GM23338 (cell line): ENCODE data around the gene CENPA. TPM values are rescaled to one million over a fixed set of nuclear protein-coding genes. Genes with fewer than 3 reads are reported as not detected.

Experiments used
- ATAC-seq: fragments of 200-7000 bp; cut with Tn5 transposase; 3 replicates; pipeline ENCODE4 v1.9.1; 2020
- DNase-seq: peaks from one replicate; pipeline ENCODE4 v3.0.0-alpha.2; 2015; ENCODE audit warnings: low spot score
- H2AFZ ChIP-seq: fragments of 200-600 bp; sonication (generic); 2 replicates; pipeline ENCODE4 v1.8.0; 2016; ENCODE audit warnings: antibody characterized with exemption, mild to moderate bottlenecking, moderate library complexity
- H3F3A ChIP-seq: fragments of 200-600 bp; sonication (generic); replicated peaks from 2 replicates; pipeline ENCODE4 v1.8.0; 2017; ENCODE audit warnings: antibody characterized with exemption, mixed run types, low read depth
- H3K27ac ChIP-seq: fragments of 200-600 bp; sonication (generic); 2 replicates; pipeline ENCODE4 v1.6.1; 2016; ENCODE audit warnings: low read depth
- H3K27me3 ChIP-seq: fragments of 200-600 bp; sonication (generic); 2 replicates; pipeline ENCODE4 v1.8.0; 2016; ENCODE audit warnings: mild to moderate bottlenecking, mixed run types, moderate library complexity; ENCODE audit not compliant: insufficient read depth
- H3K36me3 ChIP-seq: fragments of 200-600 bp; sonication (generic); 2 replicates; pipeline ENCODE4 v1.8.0; 2016; ENCODE audit warnings: mild to moderate bottlenecking; ENCODE audit not compliant: insufficient read depth
- H3K4me1 ChIP-seq: fragments of 200-600 bp; sonication (generic); 2 replicates; pipeline ENCODE4 v1.8.0; 2016; ENCODE audit warnings: mild to moderate bottlenecking, moderate library complexity; ENCODE audit not compliant: insufficient read depth
- H3K4me2 ChIP-seq: fragments of 200-600 bp; sonication (generic); 2 replicates; pipeline ENCODE4 v1.7.1; 2017; ENCODE audit warnings: mixed run types
- H3K4me3 ChIP-seq: fragments of 200-600 bp; sonication (generic); 2 replicates; pipeline ENCODE4 v1.6.1; 2016; ENCODE audit warnings: mixed run types
- H3K79me2 ChIP-seq: fragments of 200-600 bp; sonication (generic); replicated peaks from 2 replicates; pipeline ENCODE4 v1.8.0; 2017; ENCODE audit warnings: mild to moderate bottlenecking; ENCODE audit not compliant: insufficient read depth
- H3K9me2 ChIP-seq: fragments of 200-600 bp; sonication (generic); 2 replicates; pipeline ENCODE4 v1.8.0; 2017; ENCODE audit not compliant: insufficient read depth
- H4K20me1 ChIP-seq: fragments of 200-600 bp; sonication (generic); replicated peaks from 2 replicates; pipeline ENCODE4 v1.8.0; 2017; ENCODE audit warnings: mild to moderate bottlenecking; ENCODE audit not compliant: insufficient read depth
- H3K27ac Mint-ChIP-seq: 2 replicates; pipeline ENCODE4 v1.8.0; 2020; ENCODE audit warnings: inconsistent platforms, mild to moderate bottlenecking, moderate library complexity, mixed read lengths
- H3K27me3 Mint-ChIP-seq: 3 replicates; pipeline ENCODE4 v1.8.0; 2022; ENCODE audit warnings: low read depth, mild to moderate bottlenecking, moderate library complexity, mixed read lengths, inconsistent platforms; ENCODE audit not compliant: insufficient read depth, poor library complexity
- H3K36me3 Mint-ChIP-seq: 3 replicates; pipeline ENCODE4 v1.8.0; 2021; ENCODE audit warnings: low read depth, mild to moderate bottlenecking, inconsistent platforms, moderate library complexity, mixed read lengths
- H3K4me1 Mint-ChIP-seq: 3 replicates; pipeline ENCODE4 v1.8.0; 2020; ENCODE audit warnings: mild to moderate bottlenecking, inconsistent platforms, mixed read lengths
- H3K4me3 Mint-ChIP-seq: 3 replicates; pipeline ENCODE4 v1.8.0; 2021; ENCODE audit warnings: moderate library complexity, mild to moderate bottlenecking, inconsistent platforms, mixed read lengths
- H3K9me3 Mint-ChIP-seq: 3 replicates; pipeline ENCODE4 v1.8.0; 2020; ENCODE audit warnings: moderate library complexity, mild to moderate bottlenecking, inconsistent platforms, mixed read lengths
- EZH2 ChIP-seq: fragments of 200-600 bp; sonication (generic); IDR thresholded peaks from one replicate; pipeline ENCODE4 v1.8.0; 2017; ENCODE audit warnings: antibody characterized with exemption, mild to moderate bottlenecking, low read depth; ENCODE audit not compliant: unreplicated experiment
- NANOG ChIP-seq: IDR thresholded peaks from 2 replicates; pipeline ENCODE4 v1.6.1; 2016; ENCODE audit warnings: antibody characterized with exemption, borderline replicate concordance
- POLR2AphosphoS5 ChIP-seq: IDR thresholded peaks from 2 replicates; pipeline ENCODE4 v1.6.1; 2016; ENCODE audit warnings: antibody characterized with exemption, low read depth
- STAT1 ChIP-seq: IDR thresholded peaks from one replicate; pipeline ENCODE4 v1.6.1; 2016; ENCODE audit warnings: antibody characterized with exemption; ENCODE audit not compliant: unreplicated experiment
- ZNF331 ChIP-seq: fragments of 250-450 bp; sonication (Bioruptor Pico); IDR thresholded peaks from 2 replicates; pipeline ENCODE4 v1.5.0; 2020; ENCODE audit warnings: low read depth, mild to moderate bottlenecking, moderate library complexity
- polyA plus RNA-seq: library from polyadenylated mRNA; unstranded; fragments of >200 nt; fragmentation: Nextera tagmentation; extraction: Ambion mirVana; gene quantifications from 2 replicates; pipeline ENCODE4 v1.2.1, GENCODE V29; 2016
- total RNA-seq: library from RNA; depleted of rRNA; stranded (reverse); fragments of >200 nt; shearing (Covaris generic); gene quantifications from 2 replicates; pipeline ENCODE4 v1.2.3, GENCODE V29; 2014
- TF ChIP-seq, protein P1 (sequence below): fragments of 250-450 bp; sonication (Bioruptor Pico); IDR thresholded peaks from 2 replicates; pipeline ENCODE4 v1.5.0; 2020; ENCODE audit warnings: mild to moderate bottlenecking, moderate library complexity

CENPA gene
- total and polyA plus RNA-seq, 2 experiments from 2014 or later, result 16.8 to 24.2 TPM

DNA sequence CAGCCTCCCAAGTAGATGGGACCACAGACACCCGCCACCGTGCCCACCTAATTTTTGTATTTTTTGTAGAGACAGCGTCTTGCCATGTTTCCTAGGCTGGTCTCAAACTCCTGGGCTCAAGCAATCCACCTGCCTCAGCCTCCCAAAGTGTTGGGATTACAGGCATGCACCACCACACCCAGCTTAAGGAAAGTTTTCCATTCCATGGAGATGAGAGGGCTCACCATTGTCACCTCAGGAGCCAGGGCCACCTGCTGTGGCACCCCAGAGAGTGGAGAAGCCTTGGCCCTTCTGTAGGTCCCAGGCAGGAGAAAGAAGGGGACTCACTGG, 17.1 kb upstream of the CENPA start:
- H3K9me3 Mint-ChIP-seq, result no peaks in the 10 kb centered on the region; the same call in 2 of the 3 replicates
- DNase-seq, result no peak
- Histone ChIP-seq H2AFZ (no peak overlapping the region), H3K9me2 (no peaks in the 10 kb centered on the region), H3K27ac (no peak overlapping the region), H3K4me3 (no peak overlapping the region), H3K27me3 (peaks cover 9% of the 10 kb centered on the region; the same call in 1 of the 2 replicates), H3K4me2 (no peak overlapping the region), H3K4me1 (no peaks in the 10 kb centered on the region), H3F3A (no peaks in the 10 kb centered on the region), H3K79me2 (no peaks in the 10 kb centered on the region), H4K20me1 (peaks cover 7% of the 10 kb centered on the region; the same call in 1 of the 2 replicates), H3K36me3 (no peaks in the 10 kb centered on the region)
- no peak for TF ChIP-seq EZH2
- no peak for TF ChIP-seq ZNF331 (CRISPR knock-in tag)
- no peak for TF ChIP-seq STAT1
- H3K27me3 Mint-ChIP-seq, result peaks cover 8% of the 10 kb centered on the region
- H3K4me1 Mint-ChIP-seq, result peaks cover 18% of the 10 kb centered on the region
- H3K36me3 Mint-ChIP-seq, result no peaks in the 10 kb centered on the region
- H3K4me3 Mint-ChIP-seq, result no peak overlapping the region
- no peak overlapping the region for H3K27ac Mint-ChIP-seq
- ATAC-seq, result no peak

GRCh38 chr2:26769089-26769761, 16.6 kb upstream of the CENPA start:
- no peak overlapping the region for H3K4me2 ChIP-seq
- no peak for TF ChIP-seq NANOG
- TF ChIP-seq POLR2AphosphoS5, result no peak
- TF ChIP-seq, protein P1, sequence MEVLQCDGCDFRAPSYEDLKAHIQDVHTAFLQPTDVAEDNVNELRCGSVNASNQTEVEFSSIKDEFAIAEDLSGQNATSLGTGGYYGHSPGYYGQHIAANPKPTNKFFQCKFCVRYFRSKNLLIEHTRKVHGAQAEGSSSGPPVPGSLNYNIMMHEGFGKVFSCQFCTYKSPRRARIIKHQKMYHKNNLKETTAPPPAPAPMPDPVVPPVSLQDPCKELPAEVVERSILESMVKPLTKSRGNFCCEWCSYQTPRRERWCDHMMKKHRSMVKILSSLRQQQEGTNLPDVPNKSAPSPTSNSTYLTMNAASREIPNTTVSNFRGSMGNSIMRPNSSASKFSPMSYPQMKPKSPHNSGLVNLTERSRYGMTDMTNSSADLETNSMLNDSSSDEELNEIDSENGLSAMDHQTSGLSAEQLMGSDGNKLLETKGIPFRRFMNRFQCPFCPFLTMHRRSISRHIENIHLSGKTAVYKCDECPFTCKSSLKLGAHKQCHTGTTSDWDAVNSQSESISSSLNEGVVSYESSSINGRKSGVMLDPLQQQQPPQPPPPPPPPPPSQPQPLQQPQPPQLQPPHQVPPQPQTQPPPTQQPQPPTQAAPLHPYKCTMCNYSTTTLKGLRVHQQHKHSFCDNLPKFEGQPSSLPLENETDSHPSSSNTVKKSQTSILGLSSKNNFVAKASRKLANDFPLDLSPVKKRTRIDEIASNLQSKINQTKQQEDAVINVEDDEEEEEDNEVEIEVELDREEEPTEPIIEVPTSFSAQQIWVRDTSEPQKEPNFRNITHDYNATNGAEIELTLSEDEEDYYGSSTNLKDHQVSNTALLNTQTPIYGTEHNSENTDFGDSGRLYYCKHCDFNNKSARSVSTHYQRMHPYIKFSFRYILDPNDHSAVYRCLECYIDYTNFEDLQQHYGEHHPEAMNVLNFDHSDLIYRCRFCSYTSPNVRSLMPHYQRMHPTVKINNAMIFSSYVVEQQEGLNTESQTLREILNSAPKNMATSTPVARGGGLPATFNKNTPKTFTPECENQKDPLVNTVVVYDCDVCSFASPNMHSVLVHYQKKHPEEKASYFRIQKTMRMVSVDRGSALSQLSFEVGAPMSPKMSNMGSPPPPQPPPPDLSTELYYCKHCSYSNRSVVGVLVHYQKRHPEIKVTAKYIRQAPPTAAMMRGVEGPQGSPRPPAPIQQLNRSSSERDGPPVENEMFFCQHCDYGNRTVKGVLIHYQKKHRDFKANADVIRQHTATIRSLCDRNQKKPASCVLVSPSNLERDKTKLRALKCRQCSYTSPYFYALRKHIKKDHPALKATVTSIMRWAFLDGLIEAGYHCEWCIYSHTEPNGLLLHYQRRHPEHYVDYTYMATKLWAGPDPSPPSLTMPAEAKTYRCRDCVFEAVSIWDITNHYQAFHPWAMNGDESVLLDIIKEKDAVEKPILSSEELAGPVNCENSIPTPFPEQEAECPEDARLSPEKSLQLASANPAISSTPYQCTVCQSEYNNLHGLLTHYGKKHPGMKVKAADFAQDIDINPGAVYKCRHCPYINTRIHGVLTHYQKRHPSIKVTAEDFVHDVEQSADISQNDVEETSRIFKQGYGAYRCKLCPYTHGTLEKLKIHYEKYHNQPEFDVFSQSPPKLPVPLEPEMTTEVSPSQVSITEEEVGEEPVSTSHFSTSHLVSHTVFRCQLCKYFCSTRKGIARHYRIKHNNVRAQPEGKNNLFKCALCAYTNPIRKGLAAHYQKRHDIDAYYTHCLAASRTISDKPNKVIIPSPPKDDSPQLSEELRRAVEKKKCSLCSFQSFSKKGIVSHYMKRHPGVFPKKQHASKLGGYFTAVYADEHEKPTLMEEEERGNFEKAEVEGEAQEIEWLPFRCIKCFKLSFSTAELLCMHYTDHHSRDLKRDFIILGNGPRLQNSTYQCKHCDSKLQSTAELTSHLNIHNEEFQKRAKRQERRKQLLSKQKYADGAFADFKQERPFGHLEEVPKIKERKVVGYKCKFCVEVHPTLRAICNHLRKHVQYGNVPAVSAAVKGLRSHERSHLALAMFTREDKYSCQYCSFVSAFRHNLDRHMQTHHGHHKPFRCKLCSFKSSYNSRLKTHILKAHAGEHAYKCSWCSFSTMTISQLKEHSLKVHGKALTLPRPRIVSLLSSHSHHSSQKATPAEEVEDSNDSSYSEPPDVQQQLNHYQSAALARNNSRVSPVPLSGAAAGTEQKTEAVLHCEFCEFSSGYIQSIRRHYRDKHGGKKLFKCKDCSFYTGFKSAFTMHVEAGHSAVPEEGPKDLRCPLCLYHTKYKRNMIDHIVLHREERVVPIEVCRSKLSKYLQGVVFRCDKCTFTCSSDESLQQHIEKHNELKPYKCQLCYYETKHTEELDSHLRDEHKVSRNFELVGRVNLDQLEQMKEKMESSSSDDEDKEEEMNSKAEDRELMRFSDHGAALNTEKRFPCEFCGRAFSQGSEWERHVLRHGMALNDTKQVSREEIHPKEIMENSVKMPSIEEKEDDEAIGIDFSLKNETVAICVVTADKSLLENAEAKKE (CRISPR knock-in tag), result no peak
- Mint-ChIP-seq H3K9me3 (no peaks in the 10 kb centered on the region; the same call in 2 of the 3 replicates), H3K27ac (no peak overlapping the region), H3K4me3 (no peak overlapping the region), H3K4me1 (peaks cover 18% of the 10 kb centered on the region), H3K36me3 (no peaks in the 10 kb centered on the region), H3K27me3 (peaks cover 8% of the 10 kb centered on the region)
- no peaks in the 10 kb centered on the region for H3K36me3 ChIP-seq
- DNase-seq (no peak), ATAC-seq (no peak)
- no peak overlapping the region for H3K4me3 ChIP-seq
- H3K27ac ChIP-seq, result no peak overlapping the region
- H3K27me3 ChIP-seq, result peaks cover 9% of the 10 kb centered on the region; the same call in 1 of the 2 replicates
- H3K9me2 ChIP-seq, result no peaks in the 10 kb centered on the region
- no peaks in the 10 kb centered on the region for H3F3A ChIP-seq
- no peak overlapping the region for H2AFZ ChIP-seq
- H3K4me1 ChIP-seq, result no peaks in the 10 kb centered on the region
- no peaks in the 10 kb centered on the region for H3K79me2 ChIP-seq
- H4K20me1 ChIP-seq, result peaks cover 7% of the 10 kb centered on the region; the same call in 1 of the 2 replicates
